ENCODE results near the gene PTGDR2.
A peak's percentile ranks its signal among the peaks of the same experiment; 100 is the strongest.

Gene PTGDR2

DNA sequence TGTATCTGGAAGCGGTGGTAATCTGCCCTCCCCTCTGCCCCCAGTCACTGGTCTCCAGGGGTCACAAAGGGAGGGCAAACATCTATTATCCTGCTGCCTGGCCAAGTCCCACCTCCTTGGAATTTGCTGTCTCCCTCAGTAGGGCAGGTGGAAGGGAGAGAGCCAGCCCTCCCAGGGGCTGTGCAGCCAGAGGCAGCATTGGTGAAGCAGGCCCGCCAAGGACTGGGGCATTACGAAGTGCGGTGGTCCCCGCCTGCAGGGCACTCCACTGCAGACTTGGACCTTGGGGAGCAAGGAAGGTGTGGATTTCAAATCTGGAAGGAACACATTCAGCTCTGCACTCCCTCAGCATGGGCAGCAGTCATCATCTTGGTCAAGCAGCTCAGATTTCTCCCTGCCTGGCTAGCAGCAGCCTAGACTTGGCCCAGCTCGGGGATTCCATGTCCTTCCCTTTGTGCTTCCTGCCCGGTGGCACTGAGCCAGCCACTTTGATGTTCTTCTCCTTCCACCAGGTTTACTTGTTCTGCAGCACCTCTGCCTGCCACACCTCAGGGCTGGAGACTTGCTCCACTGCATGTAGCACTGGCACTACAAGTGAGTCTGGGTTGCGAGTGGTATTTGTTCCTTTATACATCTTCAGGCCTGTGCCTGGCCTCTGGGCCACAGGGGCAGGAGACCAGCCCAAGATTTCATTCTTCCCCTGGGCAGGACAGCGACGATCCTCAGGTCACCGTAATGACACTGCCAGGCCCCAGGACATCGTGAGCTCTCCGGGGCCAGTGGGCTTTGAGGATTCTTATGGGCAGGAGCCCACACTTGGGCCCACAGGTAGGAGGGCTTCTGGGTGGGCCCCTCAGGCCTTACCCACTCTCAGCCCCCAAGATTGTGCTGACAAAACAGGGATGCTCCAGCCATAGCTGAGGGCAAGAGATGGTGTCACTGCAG lies 18.9 kb upstream of the PTGDR2 start:
- no peak for DNase-seq

DNA sequence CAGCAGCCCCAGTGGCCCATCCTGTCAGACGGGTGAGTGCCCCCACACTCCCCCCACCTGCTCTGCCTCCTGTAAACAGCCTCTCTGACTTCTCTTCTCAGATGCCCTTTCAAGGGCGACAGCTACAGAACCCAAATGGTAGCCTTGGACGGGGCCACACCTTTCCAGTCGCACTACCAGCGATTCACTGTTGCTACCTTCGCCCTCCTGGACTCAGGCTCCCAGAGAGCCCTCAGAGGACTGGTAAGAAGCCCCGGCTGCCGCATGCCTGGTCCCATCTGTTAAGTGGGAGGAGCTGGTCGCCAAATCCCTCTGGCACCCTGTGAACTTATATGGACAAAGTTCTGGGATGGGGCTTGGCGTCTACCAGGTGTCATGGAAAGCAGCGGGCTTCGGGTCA lies 17.8 kb upstream of the PTGDR2 start:
- DNase-seq = no peak

DNA sequence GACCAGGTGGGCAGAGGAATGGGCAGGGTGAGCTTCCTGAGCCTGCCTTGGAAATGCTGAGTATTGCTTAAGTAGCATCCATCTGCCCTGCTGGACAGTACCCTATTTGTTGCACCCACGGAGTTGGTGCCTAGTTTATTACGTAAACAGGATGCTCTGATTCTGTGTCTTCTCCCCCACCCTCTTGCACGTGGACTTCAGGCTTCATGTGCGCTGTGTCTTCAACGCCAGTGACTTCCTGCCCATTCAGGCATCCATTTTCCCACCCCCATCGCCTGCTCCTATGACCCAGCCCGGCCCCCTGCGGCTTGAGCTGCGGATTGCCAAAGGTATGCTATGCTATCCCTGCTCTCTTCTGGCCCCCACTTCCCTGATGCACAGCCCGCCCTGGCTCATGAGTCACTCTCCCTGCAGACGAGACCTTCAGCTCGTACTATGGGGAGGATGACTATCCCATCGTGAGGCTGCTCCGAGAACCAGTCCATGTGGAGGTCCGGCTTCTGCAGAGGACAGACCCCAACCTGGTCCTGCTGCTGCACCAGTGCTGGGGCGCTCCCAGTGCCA lies 17.3 kb upstream of the PTGDR2 start:
- DNase-seq = no peak

DNA sequence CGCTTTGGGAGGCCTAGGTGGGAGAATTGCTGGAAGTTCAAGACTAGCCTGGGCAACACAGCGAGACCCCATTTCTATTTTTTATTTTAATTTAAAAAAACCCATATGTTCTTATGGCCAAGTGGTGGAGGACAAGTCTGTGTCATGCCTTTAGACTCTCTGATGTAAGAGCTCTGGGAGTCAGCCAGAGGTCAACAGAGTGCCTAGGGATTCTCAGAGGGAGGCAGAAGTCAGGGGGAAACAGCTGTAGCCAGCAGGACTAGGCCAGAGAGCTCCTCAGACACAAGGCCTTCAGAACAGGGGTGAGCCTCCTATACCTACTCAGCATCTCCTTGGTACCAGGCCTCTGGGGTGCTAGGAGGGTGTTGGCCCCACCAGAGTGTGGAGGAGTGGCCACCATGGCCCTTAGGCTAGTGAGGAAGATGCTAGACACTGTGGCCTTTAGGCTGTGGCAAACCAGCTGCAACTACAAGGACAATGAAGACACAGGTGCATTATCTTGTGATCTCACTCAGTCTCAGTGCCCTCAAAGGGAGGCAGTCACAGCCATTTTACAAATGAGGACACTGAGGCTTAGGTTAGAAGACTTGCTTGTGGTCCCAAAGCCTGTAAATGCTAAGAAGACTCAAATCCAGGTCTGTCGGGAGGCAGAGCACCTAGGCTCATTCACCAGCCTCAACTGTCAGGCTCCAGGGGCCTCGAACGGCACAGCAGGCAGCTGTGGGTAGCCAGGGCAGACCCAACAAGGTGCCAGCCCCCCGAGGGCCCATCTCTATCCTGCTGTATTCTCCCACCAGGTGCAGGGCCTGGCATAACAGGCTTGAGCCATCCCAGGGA lies 16.6 kb upstream of the PTGDR2 start:
- no peak for DNase-seq

DNA sequence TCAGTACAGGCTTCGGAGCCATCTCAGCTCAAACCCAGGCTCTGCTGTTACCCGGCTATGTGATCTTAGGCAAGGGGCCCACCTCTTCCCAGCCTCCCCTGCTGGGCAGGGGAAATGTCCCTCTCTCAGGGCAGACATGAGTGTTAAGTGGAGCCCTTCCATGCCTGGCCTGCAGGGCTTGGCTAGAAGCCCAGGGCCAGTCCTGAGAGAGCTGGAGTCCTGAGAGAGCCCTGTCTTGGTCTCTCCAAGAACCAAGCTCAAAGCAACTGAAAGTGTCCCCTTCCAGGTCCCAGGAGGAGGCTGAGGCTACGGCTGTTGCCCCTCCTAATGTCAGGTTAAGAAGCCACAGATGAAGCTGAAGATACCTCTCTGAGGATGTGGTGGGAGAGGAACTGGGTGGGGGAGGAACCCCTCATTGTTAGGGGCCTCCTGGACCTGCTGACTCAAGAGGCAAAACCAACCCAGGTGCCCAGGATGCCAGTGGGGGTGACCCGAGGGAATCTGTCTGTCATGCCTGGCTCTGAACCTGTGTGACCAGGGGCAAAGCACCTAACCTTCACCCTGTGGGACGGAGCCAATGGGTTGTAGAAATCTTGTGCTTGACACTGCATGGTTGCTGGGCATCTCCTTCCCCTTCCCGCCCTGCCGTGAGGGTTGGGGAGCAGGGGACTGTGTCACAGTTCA lies 15.8 kb upstream of the PTGDR2 start:
- no peak for DNase-seq

DNA sequence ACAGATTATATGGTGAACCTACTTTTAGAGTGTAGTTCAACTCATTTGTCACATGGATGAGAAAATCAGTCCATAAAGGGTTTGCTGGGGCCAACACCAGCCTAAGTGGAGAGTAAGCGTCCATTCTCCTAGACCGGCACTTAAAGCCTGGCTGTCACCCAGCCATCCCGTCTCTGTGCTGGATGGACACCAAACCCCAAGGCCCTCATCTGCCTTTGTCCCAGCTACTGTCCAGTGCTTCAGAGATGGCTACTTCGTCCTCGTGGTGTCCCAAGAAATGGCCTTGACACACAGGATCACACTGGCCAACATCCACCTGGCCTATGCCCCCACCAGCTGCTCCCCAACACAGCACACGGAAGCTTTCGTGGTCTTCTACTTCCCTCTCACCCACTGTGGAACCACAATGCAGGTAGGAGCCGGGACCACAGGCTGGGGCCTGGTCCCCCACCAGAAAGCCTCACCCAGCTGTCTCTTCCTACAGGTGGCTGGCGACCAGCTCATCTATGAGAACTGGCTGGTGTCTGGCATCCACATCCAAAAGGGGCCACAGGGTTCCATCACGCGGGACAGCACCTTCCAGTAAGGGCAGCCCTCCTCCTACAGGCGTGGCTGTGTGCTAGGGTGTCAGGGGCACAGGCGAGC lies 15.1 kb upstream of the PTGDR2 start:
- no peak for DNase-seq

DNA sequence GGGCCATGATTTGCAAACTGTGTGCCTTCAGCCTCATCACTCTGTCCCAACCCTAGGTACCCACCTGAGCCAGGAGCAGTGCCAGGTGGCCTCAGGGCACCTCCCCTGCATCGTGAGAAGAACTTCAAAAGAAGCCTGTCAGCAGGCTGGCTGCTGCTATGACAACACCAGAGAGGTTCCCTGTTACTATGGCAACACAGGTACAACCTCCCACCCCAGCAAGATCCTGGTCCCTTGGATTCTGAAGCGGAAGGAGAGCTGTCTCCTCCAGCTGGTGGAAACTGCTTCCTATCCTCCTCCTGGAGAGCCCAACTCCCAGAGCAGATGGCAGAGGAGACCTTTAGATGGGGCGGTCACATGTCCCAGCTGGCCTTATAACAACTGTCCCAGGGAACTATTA lies 14.5 kb upstream of the PTGDR2 start:
- DNase-seq = peak in 1 of 2 donors; percentile 36

DNA sequence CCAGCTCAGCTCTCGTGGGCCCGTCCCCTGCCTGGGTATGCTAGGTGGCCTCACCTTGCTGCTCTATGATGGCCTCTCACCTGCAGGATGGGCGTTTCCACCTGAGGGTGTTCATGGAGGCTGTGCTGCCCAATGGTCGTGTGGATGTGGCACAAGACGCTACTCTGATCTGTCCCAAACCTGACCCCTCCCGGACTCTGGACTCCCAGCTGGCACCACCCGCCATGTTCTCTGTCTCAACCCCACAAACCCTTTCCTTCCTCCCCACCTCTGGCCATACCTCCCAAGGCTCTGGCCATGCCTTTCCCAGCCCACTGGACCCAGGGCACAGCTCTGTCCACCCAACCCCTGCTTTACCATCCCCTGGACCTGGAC lies 13.7 kb upstream of the PTGDR2 start:
- no peak for DNase-seq

DNA sequence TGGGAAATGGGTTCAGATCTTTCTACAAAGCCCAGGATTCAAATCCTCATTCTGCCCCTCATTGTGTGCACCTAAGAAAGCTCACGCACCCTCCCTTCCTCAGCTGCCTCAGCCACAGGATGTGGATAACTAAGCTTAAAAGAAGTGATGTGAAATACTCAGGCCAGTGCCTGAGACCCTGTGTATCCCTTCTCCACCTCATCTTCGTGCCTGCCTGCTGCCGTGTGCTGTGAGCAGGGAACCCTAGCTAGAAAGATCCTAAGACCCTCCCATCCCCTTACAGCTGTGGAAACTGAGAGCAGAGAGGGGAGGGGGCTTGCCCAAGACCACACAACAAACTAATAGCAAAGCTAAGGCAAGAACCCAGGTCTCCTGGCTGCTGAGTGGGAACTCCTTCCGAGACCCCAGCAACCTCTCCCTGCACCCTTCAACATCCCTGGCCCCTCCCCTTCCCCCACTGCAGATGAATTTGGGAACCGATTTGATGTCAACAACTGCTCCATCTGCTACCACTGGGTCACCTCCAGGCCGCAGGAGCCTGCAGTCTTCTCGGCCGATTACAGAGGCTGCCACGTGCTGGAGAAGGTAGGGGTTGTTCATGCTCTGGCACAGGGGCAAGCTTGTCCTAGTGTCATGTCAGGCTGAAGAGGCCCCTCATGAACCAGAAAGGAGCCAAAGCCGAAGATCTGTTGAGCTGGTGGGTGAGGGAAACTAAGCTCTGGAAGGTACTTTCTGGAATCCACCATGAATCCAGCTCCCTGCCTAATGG lies 13.1 kb upstream of the PTGDR2 start:
- no peak for DNase-seq

DNA sequence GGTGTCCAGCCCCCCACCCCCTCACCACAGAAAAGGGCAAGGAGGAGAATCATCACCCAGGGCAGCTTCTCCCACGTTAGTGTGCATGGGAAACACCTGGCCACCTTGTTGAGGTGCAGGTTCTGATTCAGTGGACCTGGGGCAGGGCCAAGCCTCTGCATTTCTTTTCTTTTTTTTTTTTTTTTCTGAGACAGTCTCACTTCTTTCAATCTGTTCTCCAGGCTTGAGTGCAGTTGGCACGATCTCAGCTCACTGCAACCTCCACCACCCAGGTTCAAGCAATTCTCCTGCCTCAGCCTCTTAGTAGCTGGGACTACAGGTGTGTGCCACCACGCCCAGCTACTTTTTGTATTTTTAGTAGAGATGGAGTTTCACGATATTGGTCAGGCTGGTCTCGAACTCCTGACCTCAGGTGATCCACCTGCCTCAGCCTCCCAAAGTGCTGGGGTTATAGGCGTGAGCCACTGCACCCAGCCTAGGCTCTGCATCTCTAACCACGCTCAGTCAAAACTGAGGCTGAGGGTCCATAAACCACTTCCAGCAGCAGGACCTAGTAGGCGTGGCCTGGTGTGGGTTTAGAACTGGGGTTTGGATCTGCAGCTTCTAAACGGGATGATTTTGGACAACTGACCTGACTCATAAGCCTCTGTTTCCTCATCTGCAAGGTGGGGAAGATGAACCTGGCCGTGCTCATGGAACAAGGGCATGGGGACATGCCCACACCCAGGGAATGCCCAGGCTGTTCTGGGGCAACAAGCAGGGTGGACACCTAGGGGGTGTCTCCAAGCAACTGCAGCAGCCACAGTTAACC lies 12.3 kb upstream of the PTGDR2 start:
- no peak for DNase-seq

DNA sequence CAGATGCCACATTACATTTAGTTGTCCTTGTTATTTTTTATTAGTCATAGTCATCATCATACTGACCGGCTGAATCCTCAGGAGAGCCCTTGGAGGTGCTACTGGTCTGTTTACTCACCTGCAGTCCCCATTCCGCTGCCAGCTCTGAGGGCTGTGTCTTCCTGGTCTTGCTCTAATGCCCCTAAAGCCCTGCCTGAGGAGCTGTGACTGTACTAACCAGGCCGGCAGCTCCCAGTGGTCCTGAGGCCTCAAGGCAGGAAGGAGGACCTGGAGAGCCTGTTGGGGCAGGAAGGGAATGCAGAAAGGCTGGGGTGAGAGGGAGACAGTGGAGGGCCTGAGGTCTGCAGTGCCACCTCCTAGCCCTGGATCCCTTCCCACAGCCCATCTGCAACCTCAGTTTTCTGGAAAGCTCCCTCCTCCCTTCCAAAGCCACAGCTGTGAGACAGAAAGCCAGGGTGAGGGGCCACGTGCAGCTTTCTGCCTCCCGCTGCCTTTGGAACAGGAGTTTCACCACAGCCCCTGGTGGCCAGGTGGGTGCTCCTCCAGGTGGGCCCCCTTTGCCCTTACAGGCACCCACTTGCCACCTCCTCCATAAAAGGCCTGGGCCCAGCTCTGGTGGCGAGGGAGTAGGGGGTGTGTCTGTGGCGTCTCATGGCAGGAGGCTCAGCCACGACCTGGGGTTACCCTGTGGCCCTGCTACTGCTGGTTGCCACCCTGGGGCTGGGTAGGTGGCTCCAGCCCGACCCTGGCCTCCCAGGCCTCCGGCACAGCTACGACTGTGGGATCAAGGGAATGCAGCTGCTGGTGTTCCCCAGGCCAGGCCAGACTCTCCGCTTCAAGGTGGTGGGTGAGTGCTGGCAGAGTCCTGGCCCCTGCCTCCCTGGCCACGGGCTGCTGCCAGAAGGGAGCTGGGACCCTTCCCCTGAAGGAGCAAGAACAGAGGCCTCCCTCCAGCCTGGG lies 11.4 kb upstream of the PTGDR2 start, which contains the start of gene ZP1:
ZP1 (plus strand) TSS at position 632 of the 960 bp plus-strand sequence; CDS start at position 652, 20 bp downstream.
- DNase-seq = no peak

DNA sequence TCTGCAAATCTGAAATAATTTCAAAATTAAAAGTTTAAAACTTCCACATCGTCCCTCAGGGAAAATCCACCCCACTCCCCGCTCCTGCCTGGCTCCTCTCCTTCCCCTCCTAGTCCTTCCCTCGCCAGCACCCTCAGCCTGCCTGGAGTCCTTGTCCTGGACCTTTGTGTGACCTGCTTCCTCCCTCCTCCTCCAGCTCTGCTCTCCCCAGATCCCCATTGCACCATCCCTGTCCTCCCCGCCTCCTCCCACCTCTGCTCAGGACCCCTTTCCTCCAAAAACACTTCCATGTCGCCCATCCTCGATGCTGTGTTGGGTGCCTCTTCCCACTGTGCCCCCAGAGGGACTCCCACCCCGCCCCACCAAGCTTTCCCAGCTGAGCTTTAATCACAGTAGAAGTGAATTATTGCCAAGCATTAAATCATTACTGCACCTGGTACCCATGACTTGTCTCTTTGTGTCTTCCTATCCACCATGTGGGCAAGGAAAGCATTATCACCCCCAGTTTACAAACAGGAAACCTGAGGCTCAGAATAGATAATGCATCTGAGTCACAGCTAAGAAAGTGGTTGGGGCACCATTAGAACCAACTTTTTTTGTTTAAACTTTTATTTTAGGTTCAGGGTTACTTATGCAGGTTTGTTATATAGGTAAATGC lies 9.2 kb upstream of the PTGDR2 start:
- no peak for DNase-seq

DNA sequence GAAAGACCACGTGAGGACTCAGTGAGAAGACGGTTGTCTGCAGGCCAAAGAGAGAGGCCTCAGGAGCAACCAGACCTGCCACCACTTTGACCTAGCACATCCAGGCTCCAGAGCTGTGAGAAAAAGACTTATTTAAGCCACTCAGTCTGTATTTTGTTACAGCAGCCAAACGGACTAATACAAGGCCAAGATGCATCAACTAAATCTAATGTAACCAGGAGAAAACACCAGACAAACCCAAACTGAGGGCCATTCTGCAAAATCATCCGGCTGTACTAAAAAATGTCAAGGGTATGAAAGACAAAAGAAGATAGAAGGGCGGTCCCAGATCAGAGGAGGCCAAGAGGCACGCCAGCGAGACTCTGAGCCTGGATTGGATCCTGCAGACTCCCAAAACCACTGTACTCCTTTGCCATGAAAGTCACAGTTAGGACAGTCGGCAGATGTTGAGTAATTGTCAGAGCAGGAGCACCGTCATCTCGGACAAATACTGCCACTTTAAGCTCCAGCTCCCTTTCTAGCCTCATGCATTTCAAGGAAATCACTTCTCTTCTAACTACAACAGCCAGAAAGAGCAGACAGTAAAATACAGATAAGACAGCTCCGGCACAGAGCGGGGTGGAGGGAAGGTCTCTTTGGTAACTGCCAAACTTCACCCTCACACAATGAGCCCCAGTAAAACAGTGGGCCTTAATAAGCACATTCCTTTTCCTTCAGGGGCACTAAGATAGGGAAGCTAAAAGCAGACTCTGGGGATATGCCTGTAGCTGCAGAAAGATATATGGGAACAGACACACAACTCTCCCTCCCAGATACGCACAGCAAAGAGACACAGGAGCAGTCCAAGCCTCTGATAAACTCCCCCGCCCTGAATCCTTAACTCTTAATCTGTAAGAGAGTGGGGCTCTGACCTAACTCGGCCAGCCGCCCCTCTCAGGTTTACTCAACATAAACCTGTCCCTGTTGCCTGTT lies 8.1 kb upstream of the PTGDR2 start:
- no peak for DNase-seq

DNA sequence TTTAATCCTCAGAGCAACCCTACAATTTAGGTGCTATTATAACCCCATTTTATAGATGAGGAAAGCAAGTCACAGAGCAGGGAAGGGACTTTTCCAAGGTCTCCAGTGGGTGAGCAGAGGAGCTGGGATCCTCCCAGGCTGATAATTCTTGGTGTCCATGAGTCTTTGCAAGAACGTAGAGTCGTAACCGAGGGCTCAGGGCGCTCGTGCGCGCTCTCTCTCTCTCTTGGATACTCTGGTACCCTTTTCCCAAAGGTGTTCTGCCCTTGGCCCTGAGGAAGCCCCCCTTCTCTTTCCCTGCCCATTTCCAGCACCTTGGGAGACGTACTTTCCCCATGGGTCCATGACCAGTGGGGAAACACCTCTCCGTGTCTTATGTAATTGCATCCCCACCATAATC lies 6.4 kb upstream of the PTGDR2 start:
- no peak for DNase-seq

DNA sequence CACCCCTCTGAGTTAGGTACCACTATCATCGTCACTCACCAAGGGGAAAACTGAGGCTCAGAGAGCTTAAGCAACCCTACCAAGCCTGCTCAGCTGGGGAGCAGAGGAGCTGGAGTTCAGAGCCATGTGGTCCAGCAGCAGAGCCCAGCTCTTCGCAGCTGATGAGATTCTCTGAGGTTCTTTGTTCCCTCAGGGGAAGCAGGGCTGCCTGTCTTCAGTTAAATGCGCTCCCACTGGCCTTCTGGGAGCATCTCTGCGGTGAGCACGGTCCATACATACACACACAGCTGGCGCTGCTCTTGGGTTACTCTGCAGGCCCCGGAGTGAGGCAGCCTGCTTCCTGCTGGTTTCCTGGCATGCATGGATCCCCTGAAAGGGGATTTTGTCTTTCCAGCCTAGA lies 5.2 kb upstream of the PTGDR2 start:
- DNase-seq = no peak

DNA sequence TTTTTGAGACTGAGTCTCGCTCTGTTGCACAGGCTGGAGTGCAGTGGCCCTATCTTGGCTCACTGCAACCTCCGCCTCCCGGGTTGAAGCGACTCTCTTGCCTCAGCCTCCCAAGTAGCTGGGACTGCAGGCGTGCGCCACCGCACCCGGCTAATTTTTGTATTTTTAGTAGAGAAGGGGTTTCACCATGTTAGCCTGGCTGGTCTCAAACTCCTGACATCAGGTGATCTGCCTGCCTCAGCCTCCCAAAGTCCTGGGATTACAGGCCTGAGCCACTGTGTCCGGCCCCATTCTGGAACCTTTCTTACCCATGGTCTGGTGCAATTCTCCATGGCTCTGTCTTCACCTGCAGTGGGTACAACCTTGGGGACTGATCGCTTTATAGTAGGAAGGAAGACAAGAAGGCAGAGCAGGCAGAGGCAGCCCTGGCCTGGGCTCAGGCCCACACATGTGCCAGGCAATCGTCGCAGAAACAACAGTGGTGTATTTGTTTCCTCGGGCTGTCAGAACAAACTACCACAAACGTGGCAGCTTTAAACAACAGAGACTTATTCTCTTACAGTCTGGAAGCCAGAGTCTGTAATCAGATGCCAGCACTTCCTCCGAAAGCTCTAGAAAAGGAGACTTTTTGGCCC lies 4.0 kb upstream of the PTGDR2 start:
- DNase-seq = no peak
